Heart right ventricle (tissue), 16 donors: Measurements from ENCODE around the gene VANGL1. TPM values are rescaled to one million over a fixed set of nuclear protein-coding genes. Genes with fewer than 3 reads are reported as not detected.
A peak's percentile ranks its signal among the peaks of the same experiment; 100 is the strongest.

Experiments
- ATAC-seq, 8 donors: fragments of 200-7000 bp; cut with Tn5 transposase; one replicate each; pipeline ENCODE4 v1.9.1; 2020; ENCODE audit warnings: mild to moderate bottlenecking in 8 of 8, moderate library complexity in 8 of 8, moderate number of reproducible peaks in 1 of 8
- DNase-seq, 2 donors: peaks; one replicate each; pipeline ENCODE4 v3.0.0-alpha.2; 2020
- H3K27ac ChIP-seq, 10 donors: fragments of 200-600 bp; sonication (generic) in 2 of 10; one replicate each; pipeline versions ENCODE4 v1.5.0 to v1.8.0; 2020 to 2022; ENCODE audit warnings: mild to moderate bottlenecking in 3 of 10
- H3K27me3 ChIP-seq, 7 donors: fragments of 200-600 bp; one replicate each; pipeline ENCODE4 v1.8.0; 2021 to 2022; ENCODE audit warnings: mild to moderate bottlenecking in 2 of 7
- H3K36me3 ChIP-seq, 9 donors: fragments of 200-600 bp; sonication (generic) in 1 of 9; one replicate each; pipeline versions ENCODE4 v1.5.0 to v1.8.0; 2020 to 2022; ENCODE audit warnings: mild to moderate bottlenecking in 2 of 9
- H3K4me1 ChIP-seq, 9 donors: fragments of 200-600 bp; sonication (generic) in 1 of 9; one replicate each; pipeline versions ENCODE4 v1.5.0 to v1.8.0; 2020 to 2022; ENCODE audit warnings: mild to moderate bottlenecking in 4 of 9
- H3K4me3 ChIP-seq, 10 donors: fragments of 200-600 bp; sonication (generic) in 2 of 10; one replicate each; pipeline versions ENCODE4 v1.5.0 to v1.8.0; 2020 to 2022; ENCODE audit warnings: mild to moderate bottlenecking in 7 of 10, moderate library complexity in 2 of 10
- H3K9me3 ChIP-seq, 11 donors: fragments of 200-600 bp in 10 of 11; sonication (generic) in 2 of 11; one replicate each; pipeline versions ENCODE4 v1.5.0 to v1.8.0; 2013 to 2022; ENCODE audit warnings: mild to moderate bottlenecking in 2 of 11, control low read depth in 1 of 11, moderate library complexity in 1 of 11
- WGBS, 2 donors: extraction: QIAGEN DNeasy Blood & Tissue Kit; methylation state at CpG; one replicate each; pipeline ENCODE4 v1.1.7; 2013; ENCODE audit warnings: inconsistent platforms in 1 of 2; 5-methylcytosine and 5-hydroxymethylcytosine counted together
- intact Hi-C, 10 donors: fragments of 100-400 bp; cut with DNase I; formaldehyde crosslinking; loops; one replicate each; pipeline versions ENCODE4 v1.11.1 to v1.14.2; 2022
- polyA plus RNA-seq, 2 donors: library from polyadenylated mRNA; stranded (reverse); fragments of 200-250 nt; gene quantifications; one replicate each; pipeline ENCODE4 v1.2.3, GENCODE V29; 2013
- total RNA-seq, 10 donors: library from RNA; stranded (reverse); fragmentation: NEBNext Ultra II Directional in 3 of 10; extraction: Animal tissue kit (Norgen Biotek cat#: 25700) in 3 of 10; gene quantifications; one replicate each; pipeline versions ENCODE4 v1.2.1 to v1.2.4, GENCODE V29; 2021 to 2023
- TF ChIP-seq, protein P1 (sequence below), 9 donors: fragments of 200-600 bp; sonication (generic) in 2 of 9; IDR thresholded peaks; one replicate each; pipeline versions ENCODE4 v1.5.0 to v1.8.0; 2021 to 2022; ENCODE audit warnings: antibody characterized with exemption in 9 of 9, mild to moderate bottlenecking in 5 of 9, moderate library complexity in 1 of 9
- donor health status: Arrhythmogenic right ventricular cardiomyopathy.
- donor health status: ischemic (EF 13 %, LVEDD 7.1; RV severe dilation, severe dysfunction).
- donor health status: healthy with polysubstance abuse.
- donor health status: DM: no; HTN: yes; CAD: no.
- donor health status: DM: no; HTN: no; CAD: no.
- donor health status: ischemic (EF 25% LVEDD 6.9; RV normal size, moderate dysfunction).
- donor health status: ischemic (EF 25% LVEDD 5.7; RV mildly dilated, moderate dysfunction).
- donor health status: healthy.
- donor health status: DM: yes; HTN: yes; CAD: no.
- donor health status: Ischemic cardiomyopathy.
- donor health status: ischemic (EF 35%, LVEDD 5.7; RV mildly dilated, moderate dysfunction).
- donor health status: nonischemic (EF 11% LVEDD 7.7; RV severe dilation, severe dysfunction).
- donor health status: DM: yes; HTN: yes; CAD: no.
- donor health status: PGD.
- donor health status: ischemic (EF 29% LVEDD 5.4; RV normal size, mild dysfunction).
- donor health status: nonischemic (EF 23%, LVEDD 6.1; RV moderate dilation, normal function).

Gene VANGL1
- total and polyA plus RNA-seq, 12 donors, result 1.7 to 9.8 (median 6.9) TPM

- 100% methylated on average over 1 of the region's 1 CpG for WGBS, 2 donors
- intact Hi-C loops, result no loop called here
- ATAC-seq, result no peak
- no peaks in the 10 kb centered on the region for H3K27me3 ChIP-seq
- no peak overlapping the region for H3K27ac ChIP-seq
- no peak for DNase-seq
- H3K9me3 ChIP-seq, result no peaks in the 10 kb centered on the region
- peaks cover 0 to 8% (median 2%) of the 10 kb centered on the region in 9 donors for H3K36me3 ChIP-seq
- no peak overlapping the region for H3K4me3 ChIP-seq
- peaks cover 9 to 62% (median 34%) of the 10 kb centered on the region in 9 donors for H3K4me1 ChIP-seq
- TF ChIP-seq, protein P1, sequence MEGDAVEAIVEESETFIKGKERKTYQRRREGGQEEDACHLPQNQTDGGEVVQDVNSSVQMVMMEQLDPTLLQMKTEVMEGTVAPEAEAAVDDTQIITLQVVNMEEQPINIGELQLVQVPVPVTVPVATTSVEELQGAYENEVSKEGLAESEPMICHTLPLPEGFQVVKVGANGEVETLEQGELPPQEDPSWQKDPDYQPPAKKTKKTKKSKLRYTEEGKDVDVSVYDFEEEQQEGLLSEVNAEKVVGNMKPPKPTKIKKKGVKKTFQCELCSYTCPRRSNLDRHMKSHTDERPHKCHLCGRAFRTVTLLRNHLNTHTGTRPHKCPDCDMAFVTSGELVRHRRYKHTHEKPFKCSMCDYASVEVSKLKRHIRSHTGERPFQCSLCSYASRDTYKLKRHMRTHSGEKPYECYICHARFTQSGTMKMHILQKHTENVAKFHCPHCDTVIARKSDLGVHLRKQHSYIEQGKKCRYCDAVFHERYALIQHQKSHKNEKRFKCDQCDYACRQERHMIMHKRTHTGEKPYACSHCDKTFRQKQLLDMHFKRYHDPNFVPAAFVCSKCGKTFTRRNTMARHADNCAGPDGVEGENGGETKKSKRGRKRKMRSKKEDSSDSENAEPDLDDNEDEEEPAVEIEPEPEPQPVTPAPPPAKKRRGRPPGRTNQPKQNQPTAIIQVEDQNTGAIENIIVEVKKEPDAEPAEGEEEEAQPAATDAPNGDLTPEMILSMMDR (IDR thresholded peaks at IDR 0.05), result peak in 3 of 9 donors; percentile 13 to 40 (median 26)
Observed at GRCh38 chr1:115677565-115677964, 35.8 kb downstream of the VANGL1 start.

DNA sequence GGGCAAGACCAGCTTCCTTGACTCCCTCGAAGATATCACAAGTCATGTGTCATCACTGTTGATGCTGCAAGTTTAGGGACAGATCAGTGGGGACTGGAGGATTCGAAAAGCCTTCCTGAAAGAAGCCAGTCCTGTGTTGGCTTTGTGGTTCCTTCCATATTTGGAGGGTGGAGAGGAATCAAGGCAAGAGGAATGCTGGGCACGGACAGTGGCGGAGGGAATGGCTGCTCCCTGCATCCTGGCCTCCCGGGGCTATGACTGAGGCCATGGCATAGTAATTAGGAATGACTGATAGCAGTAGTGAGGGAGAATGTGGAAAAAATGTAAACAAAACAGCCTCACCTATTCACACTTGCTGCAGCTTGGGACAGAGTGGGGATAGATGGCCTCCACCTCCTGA, 36.4 kb downstream of the VANGL1 start:
- Histone ChIP-seq H3K4me1 (peaks cover 5 to 56% (median 31%) of the 10 kb centered on the region in 9 donors), H3K9me3 (no peaks in the 10 kb centered on the region), H3K36me3 (peaks cover 0 to 14% (median 3%) of the 10 kb centered on the region in 9 donors), H3K27me3 (no peaks in the 10 kb centered on the region), H3K4me3 (no peak overlapping the region), H3K27ac (no peak overlapping the region)
- intact Hi-C loops, result no loop called here
- 83 to 84% methylated on average over 5 of the region's 5 CpGs for WGBS, 2 donors
- ATAC-seq, result no peak
- no peak for DNase-seq
- TF ChIP-seq, protein P1 (IDR thresholded peaks at IDR 0.05), result no peak

DNA sequence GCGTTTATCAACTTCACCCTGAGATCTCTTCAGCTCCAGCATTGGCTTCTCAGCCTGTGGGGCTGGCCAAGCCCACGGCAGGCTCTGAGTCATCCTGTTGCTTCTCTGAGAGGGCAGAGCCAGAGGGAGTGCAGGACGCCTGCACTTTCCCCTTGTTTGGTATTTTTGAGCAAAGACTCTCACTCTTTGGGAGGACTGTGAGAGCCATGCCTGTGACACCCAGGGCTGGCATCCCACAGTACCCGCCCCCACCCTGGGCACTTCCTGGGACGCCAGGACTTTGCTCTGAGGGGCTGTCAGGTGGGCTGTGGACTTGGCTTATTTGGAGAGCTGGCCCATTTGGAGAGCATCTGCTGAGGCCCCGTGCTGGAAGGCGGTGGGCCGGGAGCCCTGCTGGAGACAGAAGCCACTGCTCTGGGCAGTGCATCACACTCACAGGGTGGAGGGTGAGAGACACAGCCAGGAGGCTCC, 37.4 kb downstream of the VANGL1 start:
- DNase-seq, result peak; percentile 31 to 33
- intact Hi-C loops, result no loop called here
- peaks cover 0 to 24% (median 6%) of the 10 kb centered on the region in 9 donors for H3K36me3 ChIP-seq
- H3K4me1 ChIP-seq, result peaks cover 5 to 51% (median 29%) of the 10 kb centered on the region in 9 donors
- peak overlapping the region in 7 of 10 donors; percentile 35 to 71 (median 47) for H3K27ac ChIP-seq
- no peaks in the 10 kb centered on the region for H3K9me3 ChIP-seq
- no peak overlapping the region for H3K4me3 ChIP-seq
- peak; percentile 59 to 85 (median 76) for ATAC-seq
- WGBS, 2 donors, result 65 to 71% methylated on average over 8 of the region's 8 CpGs
- no peaks in the 10 kb centered on the region for H3K27me3 ChIP-seq
- TF ChIP-seq, protein P1 (IDR thresholded peaks at IDR 0.05), result no peak

DNA sequence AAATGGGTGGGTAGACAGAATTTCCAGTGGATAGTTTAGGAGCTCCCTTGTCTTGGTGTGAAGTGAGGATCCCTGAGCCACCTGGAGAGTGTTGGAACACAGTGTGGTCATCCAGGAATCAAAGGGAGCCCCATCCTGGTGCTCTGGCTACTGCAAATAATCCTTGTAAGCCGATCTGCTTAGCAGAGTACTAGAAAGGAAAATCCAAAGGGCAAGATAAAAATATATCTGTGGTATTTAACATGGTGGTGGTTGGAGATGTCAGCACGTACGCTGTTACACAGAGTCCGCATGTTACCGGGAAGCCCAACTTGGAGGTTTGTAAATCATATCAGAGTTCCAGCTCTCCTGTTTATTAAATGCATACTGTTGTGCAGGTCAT, 39.0 kb downstream of the VANGL1 start:
- intact Hi-C loops, result no loop called here
- DNase-seq, result no peak
- no peaks in the 10 kb centered on the region for H3K27me3 ChIP-seq
- TF ChIP-seq, protein P1 (IDR thresholded peaks at IDR 0.05), result no peak
- peaks cover 0 to 40% (median 20%) of the 10 kb centered on the region in 9 donors for H3K36me3 ChIP-seq
- H3K4me1 ChIP-seq, result peaks cover 5 to 51% (median 29%) of the 10 kb centered on the region in 9 donors
- peak in 7 of 8 donors; percentile 17 to 86 (median 66) for ATAC-seq
- peak overlapping the region in 8 of 10 donors; percentile 35 to 74 (median 58) for H3K27ac ChIP-seq
- WGBS, 2 donors, result 51 to 65% methylated on average over 5 of the region's 5 CpGs
- no peak overlapping the region for H3K4me3 ChIP-seq
- no peaks in the 10 kb centered on the region for H3K9me3 ChIP-seq
